Suprapubic skin (tissue), 4 donors: ENCODE data around the gene RGS12.

ENCODE experiments used
- CTCF ChIP-seq, 2 donors: fragments of 200-600 bp in 1 of 2; fragments of 450-650 bp in 1 of 2; sonication (generic) in 1 of 2; IDR thresholded peaks; one replicate each; pipeline ENCODE4 v1.5.1; 2016 to 2019; ENCODE audit warnings: antibody characterized with exemption in 2 of 2, mild to moderate bottlenecking in 1 of 2, moderate library complexity in 1 of 2
- POLR2A ChIP-seq, 2 donors: fragments of 450-650 bp; IDR thresholded peaks; one replicate each; pipeline ENCODE4 v1.6.1; 2017; ENCODE audit warnings: antibody characterized with exemption in 2 of 2, mild to moderate bottlenecking in 2 of 2, moderate library complexity in 2 of 2
- POLR2AphosphoS5 ChIP-seq, 3 donors: sonication (generic); formaldehyde crosslinking; IDR thresholded peaks; one replicate each; pipeline ENCODE4 v1.6.1; 2017; ENCODE audit warnings: antibody characterized with exemption in 3 of 3

GRCh38 chr4:3291969-3292570 is 751 bp upstream of the RGS12 start:
- TF ChIP-seq CTCF (IDR thresholded peaks at IDR 0.05) (no peak), POLR2A (IDR thresholded peaks at IDR 0.05) (no peak), POLR2AphosphoS5 (IDR thresholded peaks at IDR 0.05) (no peak)
